Transverse colon (tissue), 4 donors: Measurements from ENCODE around the gene KRTAP4-9. TPM values are rescaled to one million over a fixed set of nuclear protein-coding genes. Genes with fewer than 3 reads are reported as not detected.
"Not testable (repeated sequence)": the region's sequence is repeated elsewhere in the genome, so short reads cannot be mapped to it uniquely, and the experiment has no call there.

Experiments used
- DNase-seq: peaks from one replicate; pipeline ENCODE4 v3.0.0-alpha.2; 2019
- H3K27ac ChIP-seq, 4 donors: fragments of 200-600 bp; sonication (generic); 2 replicates each; pipeline ENCODE4 v1.5.1; 2016 to 2018; ENCODE audit warnings: inconsistent platforms in 4 of 4
- H3K27me3 ChIP-seq: fragments of 200-600 bp; sonication (generic); 2 replicates; pipeline ENCODE4 v1.5.1; 2017; ENCODE audit warnings: inconsistent platforms
- H3K36me3 ChIP-seq, 4 donors: fragments of 200-600 bp; sonication (generic); 2 replicates each; pipeline ENCODE4 v1.5.1; 2017 to 2019; ENCODE audit warnings: inconsistent platforms in 4 of 4
- H3K4me1 ChIP-seq, 4 donors: fragments of 200-600 bp; sonication (generic); 2 replicates each; pipeline ENCODE4 v1.5.1; 2017 to 2020; ENCODE audit warnings: inconsistent platforms in 4 of 4
- H3K4me3 ChIP-seq, 4 donors: fragments of 200-600 bp; sonication (generic); 1 replicate in 1 of 4; 2 replicates in 3 of 4; pipeline versions ENCODE4 v1.5.1 to v1.6.1; 2017 to 2019; ENCODE audit warnings: inconsistent platforms in 4 of 4
- H3K9me3 ChIP-seq, 2 donors: fragments of 200-600 bp; sonication (generic); 2 replicates each; pipeline ENCODE4 v1.5.1; 2017 to 2019; ENCODE audit warnings: inconsistent platforms in 2 of 2
- CTCF ChIP-seq, 5 experiments: fragments of 200-600 bp in 3 of 5; fragments of 450-650 bp in 2 of 5; sonication (generic) in 3 of 5; IDR thresholded peaks; 1 replicate in 2 of 5; 2 replicates in 3 of 5; pipeline ENCODE4 v1.5.1; 2016 to 2017; ENCODE audit warnings: antibody characterized with exemption in 5 of 5, inconsistent platforms in 3 of 5, mild to moderate bottlenecking in 2 of 5, moderate library complexity in 1 of 5
- EP300 ChIP-seq: sonication (generic); formaldehyde crosslinking; IDR thresholded peaks from one replicate; pipeline ENCODE4 v1.6.1; 2017; ENCODE audit warnings: antibody characterized with exemption, low read depth
- POLR2A ChIP-seq: fragments of 450-650 bp; IDR thresholded peaks from one replicate; pipeline ENCODE4 v1.6.1; 2016; ENCODE audit warnings: antibody characterized with exemption, mild to moderate bottlenecking, moderate library complexity
- POLR2AphosphoS5 ChIP-seq, 3 donors: sonication (generic); formaldehyde crosslinking; IDR thresholded peaks; one replicate each; pipeline ENCODE4 v1.6.1; 2016; ENCODE audit warnings: antibody characterized with exemption in 3 of 3
- WGBS, 2 donors: methylation state at CpG; one replicate each; pipeline ENCODE4 v1.1.5; 2018; ENCODE audit warnings: low coverage in 1 of 2; 5-methylcytosine and 5-hydroxymethylcytosine counted together
- in situ Hi-C, 4 donors: fragments of 200-750 bp; cut with MboI; loops; one replicate each; pipeline versions ENCODE4 v1.15.0 to v1.15.1; 2017; ENCODE audit warnings: low sequenced_read_pairs in 3 of 4, low pct_ligation_motif_present in 1 of 4, low pct_unique_long_range_greater_than_20kb in 1 of 4
- intact Hi-C: fragments of 100-400 bp; cut with DNase I; formaldehyde crosslinking; loops from one replicate; pipeline ENCODE4 v1.15.1; 2023; ENCODE audit warnings: low total_unique reads
- total RNA-seq, 4 donors: library from RNA; depleted of rRNA; stranded (reverse); fragments of >200 nt; gene quantifications; one replicate each; pipeline ENCODE4 v1.1.0, GENCODE V29; 2016

Gene KRTAP4-9
- total RNA-seq, 4 donors from 2014 or later = not detected

DNA sequence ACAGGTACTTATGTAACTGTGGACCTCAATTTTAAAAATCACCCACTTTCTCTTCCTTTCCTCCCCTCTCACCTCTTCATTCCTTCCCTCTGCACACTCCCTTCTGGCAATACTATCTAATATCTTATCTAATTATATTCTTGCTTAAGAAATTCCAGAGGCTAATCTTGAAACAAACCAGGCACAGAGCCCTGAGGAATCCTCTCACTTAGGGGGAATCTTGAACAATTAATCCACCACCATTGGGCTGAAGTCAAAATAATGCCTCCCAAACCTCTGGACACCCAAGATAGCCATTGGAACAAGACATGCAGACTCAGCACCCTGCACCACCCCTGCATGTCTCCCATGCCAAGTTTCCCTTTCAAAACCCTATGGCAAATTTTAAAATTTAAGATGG is 36.2 kb downstream of the KRTAP4-9 start:
- peaks cover 10 to 15% of the 10 kb centered on the region in 2 donors for H3K9me3 ChIP-seq
- H3K27me3 ChIP-seq = peaks cover 7% of the 10 kb centered on the region
- TF ChIP-seq POLR2A (no peak), EP300 (no peak), CTCF (IDR thresholded peaks at IDR 0.05) (no peak), POLR2AphosphoS5 (IDR thresholded peaks at IDR 0.05) (no peak)
- in situ Hi-C loops = no loop called here
- no peak overlapping the region for H3K4me3 ChIP-seq
- no peaks in the 10 kb centered on the region for H3K4me1 ChIP-seq
- H3K27ac ChIP-seq = no peak overlapping the region
- no peaks in the 10 kb centered on the region for H3K36me3 ChIP-seq
- intact Hi-C loops = no loop called here
- no peak for DNase-seq

- Histone ChIP-seq H3K4me3 (no peak overlapping the region), H3K4me1 (no peaks in the 10 kb centered on the region), H3K27me3 (no peaks in the 10 kb centered on the region), H3K36me3 (no peaks in the 10 kb centered on the region), H3K27ac (no peak overlapping the region), H3K9me3 (peaks cover 10 to 15% of the 10 kb centered on the region in 2 donors)
- WGBS, 2 donors = 78 to 89% methylated on average over 1 of the region's 1 CpG
- TF ChIP-seq POLR2AphosphoS5 (IDR thresholded peaks at IDR 0.05) = no peak
- TF ChIP-seq EP300 = no peak
- no peak for TF ChIP-seq POLR2A
- no peak for TF ChIP-seq CTCF (IDR thresholded peaks at IDR 0.05)
- in situ Hi-C loops = no loop called here
- DNase-seq = no peak
- intact Hi-C loops = no loop called here
These were observed 39.7 kb downstream of the KRTAP4-9 start for GRCh38 chr17:41144846-41145245.

DNA sequence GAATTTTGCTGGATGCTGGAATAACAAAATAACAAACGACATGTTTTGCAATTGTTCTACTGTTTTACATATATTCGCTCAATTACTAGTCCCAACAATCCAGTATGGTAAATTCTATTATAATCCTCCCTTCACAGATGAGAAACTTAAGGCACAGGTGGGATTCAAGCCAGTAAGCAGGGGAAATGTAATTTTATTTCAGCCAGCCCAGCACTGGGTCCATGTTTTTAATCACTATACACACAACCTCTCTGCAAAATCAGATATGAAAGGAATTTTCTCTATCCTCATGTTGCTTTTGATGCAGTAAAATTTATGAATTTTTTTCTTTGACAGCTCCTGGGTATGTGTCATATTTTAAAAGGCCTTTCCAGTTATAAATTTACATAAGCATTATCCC is 40.1 kb downstream of the KRTAP4-9 start:
- Histone ChIP-seq H3K4me1 (no peaks in the 10 kb centered on the region), H3K27me3 (no peaks in the 10 kb centered on the region), H3K4me3 (no peak overlapping the region), H3K9me3 (peaks cover 9 to 11% of the 10 kb centered on the region in 2 donors), H3K36me3 (no peaks in the 10 kb centered on the region), H3K27ac (no peak overlapping the region)
- no peak for DNase-seq
- WGBS, 2 donors = 87 to 94% methylated on average over 2 of the region's 2 CpGs
- intact Hi-C loops (no loop called here), in situ Hi-C loops (no loop called here)
- no peak for TF ChIP-seq CTCF (IDR thresholded peaks at IDR 0.05)

DNA sequence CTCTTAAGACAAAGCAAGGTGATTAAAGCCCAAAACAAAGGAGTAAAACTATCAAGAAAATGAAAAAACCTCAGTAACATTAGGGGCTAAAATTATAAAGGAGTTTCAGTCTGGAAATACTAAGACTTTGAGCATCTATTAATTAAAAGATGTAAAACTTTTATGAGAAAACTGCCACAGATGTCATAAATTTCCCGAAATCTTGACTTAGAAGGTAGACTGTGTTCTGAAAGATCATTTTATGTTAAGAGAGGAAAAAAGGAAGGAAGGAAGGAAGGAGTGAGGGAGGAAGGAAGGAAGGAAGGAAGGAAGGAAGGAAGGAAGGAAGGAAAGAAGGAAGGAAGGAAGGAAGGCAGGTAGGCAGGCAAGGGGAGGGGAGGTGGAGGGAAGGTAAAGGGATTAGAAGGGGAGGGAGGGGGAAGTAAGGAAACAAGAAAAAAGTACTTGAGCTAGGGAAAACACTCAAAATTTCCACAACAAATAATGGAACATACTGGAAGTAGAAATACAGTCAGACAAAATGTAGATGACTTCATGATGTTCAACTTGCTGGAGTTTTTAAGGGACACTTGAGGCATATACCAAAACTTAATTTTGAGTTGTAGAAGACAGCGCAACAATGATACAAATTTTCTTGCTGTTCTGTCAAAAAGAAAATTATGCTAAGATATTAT is 42.5 kb downstream of the KRTAP4-9 start:
- H3K4me1 ChIP-seq = no peaks in the 10 kb centered on the region
- in situ Hi-C loops (no loop called here), intact Hi-C loops (no loop called here)
- peaks cover 5 to 7% of the 10 kb centered on the region in 2 donors for H3K9me3 ChIP-seq
- no peak for DNase-seq
- peaks cover 9% of the 10 kb centered on the region for H3K27me3 ChIP-seq
- no peak overlapping the region for H3K27ac ChIP-seq
- H3K36me3 ChIP-seq = no peaks in the 10 kb centered on the region
- H3K4me3 ChIP-seq = no peak overlapping the region
- 81 to 89% methylated on average over 1 to 2 of the region's 2 CpGs for WGBS, 2 donors
- TF ChIP-seq EP300 = no peak
- no peak for TF ChIP-seq CTCF (IDR thresholded peaks at IDR 0.05)

- H3K4me3 ChIP-seq, in situ Hi-C loops, H3K36me3 ChIP-seq, H3K9me3 ChIP-seq, intact Hi-C loops, H3K27ac ChIP-seq, H3K27me3 ChIP-seq, H3K4me1 ChIP-seq, DNase-seq: not testable (repeated sequence)
- 81 to 84% methylated on average over 6 to 10 of the region's 10 CpGs for WGBS, 2 donors
These were observed 43.9 kb downstream of the KRTAP4-9 start for GRCh38 chr17:41148971-41149651.
